NCI-H748 treated with DMSO at 0.1 percent for 48 hours (cell line): ENCODE data around the gene PTPRR.
"Not testable (repeated sequence)": the region's sequence is repeated elsewhere in the genome, so short reads cannot be mapped to it uniquely, and the experiment has no call there.

ENCODE experiments used
- DNase-seq: peaks from one replicate; lab custom pipeline; 2025; lab: John Stamatoyannopoulos, UW

The PTPRR gene

GRCh38 chr12:70747445-70748260 lies 172.9 kb downstream of the PTPRR start:
- DNase-seq: no peak

GRCh38 chr12:70745048-70745447 lies 175.5 kb downstream of the PTPRR start:
- no peak for DNase-seq

GRCh38 chr12:70744178-70744577 lies 176.4 kb downstream of the PTPRR start:
- DNase-seq: no peak

- no peak for DNase-seq
These were observed 179.3 kb downstream of the PTPRR start for GRCh38 chr12:70741256-70741655.

- DNase-seq: no peak
These were observed 180.8 kb downstream of the PTPRR start for GRCh38 chr12:70739756-70740155.

GRCh38 chr12:70736351-70737133 lies 184.0 kb downstream of the PTPRR start:
- no peak for DNase-seq

GRCh38 chr12:70735197-70735596 lies 185.3 kb downstream of the PTPRR start:
- not testable (repeated sequence) for DNase-seq

- DNase-seq: peak; percentile 61
These were observed 187.2 kb downstream of the PTPRR start for GRCh38 chr12:70733385-70733784.

GRCh38 chr12:70732287-70732686 lies 188.3 kb downstream of the PTPRR start:
- no peak for DNase-seq

GRCh38 chr12:70730675-70731180 lies 189.8 kb downstream of the PTPRR start:
- no peak for DNase-seq

GRCh38 chr12:70724444-70724843 lies 196.1 kb downstream of the PTPRR start:
- peak; percentile 23 for DNase-seq

GRCh38 chr12:70722584-70723343 lies 197.8 kb downstream of the PTPRR start:
- DNase-seq: no peak

- DNase-seq: no peak
These were observed 198.7 kb downstream of the PTPRR start for GRCh38 chr12:70721656-70722357.

- DNase-seq: no peak
These were observed 199.3 kb downstream of the PTPRR start for GRCh38 chr12:70721216-70721615.

- DNase-seq: peak; percentile 54
These were observed 200.7 kb downstream of the PTPRR start for GRCh38 chr12:70719672-70720420.

- DNase-seq: no peak
These were observed 201.5 kb downstream of the PTPRR start for GRCh38 chr12:70719071-70719470.

- DNase-seq: no peak
These were observed 208.7 kb downstream of the PTPRR start for GRCh38 chr12:70711831-70712230.

- no peak for DNase-seq
These were observed 211.5 kb downstream of the PTPRR start for GRCh38 chr12:70709022-70709421.

- DNase-seq: no peak
These were observed 213.9 kb downstream of the PTPRR start for GRCh38 chr12:70706611-70707010.

- no peak for DNase-seq
These were observed 222.2 kb downstream of the PTPRR start for GRCh38 chr12:70698345-70698744.
